Endothelial cell of umbilical vein (primary cell): ENCODE results near the gene IFITM5. TPM values are rescaled to one million over a fixed set of nuclear protein-coding genes. Genes with fewer than 3 reads are reported as not detected.

Experiments
- BruUV-seq: library from RNA; stranded (reverse); fragments of 400-500 nt; replicated peaks from 2 replicates; lab custom pipeline; 2021; lab: Mats Ljungman, UMichigan
- CTCF ChIA-PET: fragments of 300-600, 350-600 bp; sonication (Branson Sonifier 250); formaldehyde crosslinking; loops from one replicate; lab custom pipeline; 2021; ENCODE audit warnings: antibody characterized with exemption, inconsistent platforms; lab: Charles Lee
- POLR2A ChIA-PET: fragments of 300-600, 350-600 bp; sonication (Branson Sonifier 250); formaldehyde crosslinking; loops from one replicate; lab custom pipeline; 2021; ENCODE audit warnings: antibody characterized with exemption, inconsistent platforms; lab: Charles Lee
- DNase-seq: peaks from one replicate; pipeline ENCODE4 v3.0.0-alpha.2; 2011; ENCODE audit warnings: low read depth, low spot score
- FAIRE-seq: peaks from 2 replicates; lab custom pipeline; 2011; peaks lifted over from hg19 to GRCh38; lab: Jason Lieb, UNC
- H2AFZ ChIP-seq: 2 replicates; pipeline ENCODE4 v1.6.0; 2012; ENCODE audit warnings: low read depth, low read length, control low read depth, inconsistent platforms
- H3K27ac ChIP-seq: 2 replicates; pipeline ENCODE4 v1.5.1; 2011; ENCODE audit warnings: low read depth, mild to moderate bottlenecking, control low read depth, low read length, moderate library complexity; ENCODE audit not compliant: insufficient read depth
- H3K27me3 ChIP-seq, 2 experiments: 2 replicates each; pipeline versions ENCODE4 v1.6.0 to v1.6.1; 2011; ENCODE audit warnings: low read length in 2 of 2, mixed read lengths in 1 of 2; ENCODE audit not compliant: control insufficient read depth in 2 of 2, insufficient read depth in 2 of 2
- H3K36me3 ChIP-seq, 2 experiments: 2 replicates in 1 of 2; 3 replicates in 1 of 2; pipeline ENCODE4 v1.5.1; 2011; ENCODE audit warnings: low read length in 2 of 2, mild to moderate bottlenecking in 1 of 2, moderate library complexity in 1 of 2; ENCODE audit not compliant: control insufficient read depth in 2 of 2, insufficient read depth in 2 of 2; ENCODE audit errors: extremely low read depth in 1 of 2
- H3K4me1 ChIP-seq: 3 replicates; pipeline ENCODE4 v1.5.1; 2011; ENCODE audit warnings: mild to moderate bottlenecking, low read length; ENCODE audit not compliant: control insufficient read depth, insufficient read depth; ENCODE audit errors: extremely low read depth
- H3K4me2 ChIP-seq: 2 replicates; pipeline ENCODE4 v1.6.1; 2011; ENCODE audit warnings: low read length, control low read depth, mixed read lengths; ENCODE audit not compliant: insufficient read depth
- H3K4me3 ChIP-seq, 3 experiments: fragments of 200-600 bp in 1 of 3; sonication (generic), shearing (Covaris generic) in 1 of 3; replicated peaks in 1 of 3; 2 replicates each; pipeline ENCODE4 v1.5.1; 2011 to 2016; ENCODE audit warnings: control low read depth in 3 of 3, low read length in 3 of 3, mild to moderate bottlenecking in 2 of 3, inconsistent platforms in 1 of 3, low read depth in 1 of 3, moderate library complexity in 1 of 3; ENCODE audit not compliant: insufficient read depth in 1 of 3
- H3K79me2 ChIP-seq: 2 replicates; pipeline ENCODE4 v1.6.0; 2012; ENCODE audit warnings: low read length, inconsistent platforms; ENCODE audit not compliant: control insufficient read depth, insufficient read depth
- H3K9ac ChIP-seq: replicated peaks from 2 replicates; pipeline ENCODE3; 2011; ENCODE audit warnings: low read length, control low read depth; ENCODE audit not compliant: insufficient read depth; ENCODE audit errors: extremely low read depth
- H3K9me1 ChIP-seq: replicated peaks from 3 replicates; pipeline ENCODE4 v1.6.0; 2011; ENCODE audit warnings: mild to moderate bottlenecking, low read length; ENCODE audit not compliant: control insufficient read depth, insufficient read depth; ENCODE audit errors: extremely low read depth
- H3K9me3 ChIP-seq: replicated peaks from 2 replicates; pipeline ENCODE4 v1.5.1; 2012; ENCODE audit warnings: low read length, inconsistent platforms; ENCODE audit not compliant: control insufficient read depth, insufficient read depth
- H4K20me1 ChIP-seq: replicated peaks from 2 replicates; pipeline ENCODE3; 2011; ENCODE audit warnings: mild to moderate bottlenecking, low read length; ENCODE audit not compliant: control insufficient read depth, insufficient read depth; ENCODE audit errors: extremely low read depth
- EZH2 ChIP-seq: IDR thresholded peaks from 2 replicates; pipeline ENCODE4 v1.6.1; 2012; ENCODE audit warnings: borderline replicate concordance, low read depth, mild to moderate bottlenecking, moderate library complexity, low read length, inconsistent platforms; ENCODE audit not compliant: severe bottlenecking
- FOS ChIP-seq: IDR thresholded peaks from 2 replicates; pipeline ENCODE4 v1.6.1; 2011; ENCODE audit warnings: mild to moderate bottlenecking, low read length, moderate library complexity, borderline replicate concordance; ENCODE audit not compliant: insufficient read depth
- JUN ChIP-seq: IDR thresholded peaks from 2 replicates; pipeline ENCODE4 v1.6.1; 2011; ENCODE audit warnings: borderline replicate concordance, low read depth; ENCODE audit not compliant: insufficient read length, insufficient read depth
- MYC ChIP-seq: IDR thresholded peaks from one replicate; pipeline ENCODE4 v1.6.1; 2011; ENCODE audit warnings: mild to moderate bottlenecking, low read depth, low read length
- POLR2A ChIP-seq: IDR thresholded peaks from 2 replicates; pipeline ENCODE4 v1.6.1; 2012; ENCODE audit warnings: low read depth, mild to moderate bottlenecking, control low read depth, low read length
- POLR2AphosphoS5 ChIP-seq: IDR thresholded peaks from 2 replicates; pipeline ENCODE4 v1.6.1; 2012; ENCODE audit warnings: low read depth, mild to moderate bottlenecking, control low read depth, low read length, moderate library complexity; ENCODE audit not compliant: insufficient read depth
- dilution Hi-C: fragments of 300-500 bp; cut with MboI; formaldehyde crosslinking; loops from one replicate; pipeline ENCODE4 v1.15.0; 2019; ENCODE audit warnings: low sequenced_read_pairs; ENCODE audit not compliant: extremely low pct_ligation_motif_present
- intact Hi-C: fragments of 100-400 bp; cut with micrococcal nuclease; formaldehyde crosslinking; loops from one replicate; pipeline ENCODE4 v1.10.0; 2022
- polyA plus RNA-seq, 4 experiments: library from polyadenylated mRNA; depleted of rRNA in 3 of 4; stranded (reverse) in 3 of 4; unstranded in 1 of 4; fragments of >200 nt; gene quantifications; 2 replicates each; pipeline versions ENCODE4 v1.2.1 to v1.2.3, GENCODE V29; 2011 to 2012; ENCODE audit warnings: missing spikeins in 1 of 4
- total RNA-seq: library from RNA; stranded (reverse); gene quantifications from 2 replicates; pipeline ENCODE4 v1.2.3, GENCODE V29; 2021
- TF ChIP-seq, protein P1 (sequence below), 2 donors: IDR thresholded peaks; 1 replicate in 1 of 2; 2 replicates in 1 of 2; pipeline ENCODE4 v1.5.1; 2011; ENCODE audit warnings: low read length in 2 of 2, mild to moderate bottlenecking in 2 of 2, moderate library complexity in 2 of 2, control low read depth in 1 of 2, inconsistent platforms in 1 of 2, low read depth in 1 of 2; ENCODE audit not compliant: insufficient read depth in 1 of 2; ENCODE audit errors: extremely low read depth in 1 of 2

Gene IFITM5
- total and polyA plus RNA-seq, 2 donors (not counting 3 experiments of a cell fraction or from before 2014, with no cell fraction given): not detected

DNA sequence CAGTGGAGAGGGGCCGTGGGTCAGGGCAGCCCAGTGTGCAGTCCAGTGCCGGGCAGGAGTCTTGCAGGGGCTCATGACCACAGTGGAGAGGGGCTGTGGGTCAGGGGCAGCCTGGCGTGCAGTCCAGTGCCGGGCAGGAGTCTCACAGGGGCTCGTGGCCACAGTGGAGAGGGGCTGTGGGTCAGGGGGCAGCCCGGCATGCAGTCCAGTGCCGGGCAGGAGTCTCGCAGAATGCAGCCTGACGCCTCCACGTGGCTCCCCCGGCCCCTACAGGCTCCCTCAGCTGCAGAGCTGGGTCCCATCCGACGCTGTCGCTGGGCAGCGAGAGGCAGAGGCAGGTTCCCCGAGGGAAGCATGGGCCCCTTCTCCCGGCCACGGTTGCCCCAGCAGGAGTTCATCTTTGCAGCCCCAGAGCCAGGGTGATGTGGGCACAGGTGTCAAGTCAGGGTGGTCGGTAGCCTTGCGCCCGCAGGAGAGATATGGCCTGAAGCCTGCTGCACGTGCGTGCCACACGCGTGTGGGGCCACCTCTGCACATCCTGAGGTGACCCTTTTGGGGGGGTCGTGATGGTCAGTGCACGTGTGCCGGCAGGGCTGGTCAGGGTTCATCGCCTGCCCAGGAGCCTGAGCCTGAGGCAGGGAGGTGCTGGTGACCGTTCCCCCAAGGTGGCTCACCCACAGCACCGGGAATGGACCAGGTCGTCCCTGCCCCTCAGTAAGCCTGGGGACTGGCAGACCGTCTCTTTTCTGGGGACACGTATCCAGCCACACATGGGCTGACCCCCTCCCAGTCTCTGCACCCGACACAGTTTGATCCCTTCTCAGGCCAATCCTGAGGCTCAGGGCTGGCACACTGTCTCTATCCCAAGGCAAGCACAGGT lies 2.9 kb downstream of the IFITM5 start:
- no peaks in the 10 kb centered on the region for H3K79me2 ChIP-seq
- H3K4me3 ChIP-seq: no peak overlapping the region
- H3K27me3 ChIP-seq: peaks cover 3 to 8% of the 10 kb centered on the region in 2 experiments
- DNase-seq: no peak
- H3K27ac ChIP-seq: no peak overlapping the region
- no TSS peak for BruUV-seq
- intact Hi-C loops: no loop called here
- no peaks in the 10 kb centered on the region for H4K20me1 ChIP-seq
- H3K9me3 ChIP-seq: no peaks in the 10 kb centered on the region
- no peaks in the 10 kb centered on the region for H3K9me1 ChIP-seq
- H3K36me3 ChIP-seq: peaks cover 0 to 8% of the 10 kb centered on the region in 2 experiments
- TF ChIP-seq POLR2A (peak; percentile 25), POLR2AphosphoS5 (no peak)
- POLR2A ChIA-PET: no interaction called here
- no peak overlapping the region for H2AFZ ChIP-seq
- dilution Hi-C loops: no loop called here
- FAIRE-seq: no peak
- H3K4me1 ChIP-seq: no peaks in the 10 kb centered on the region
- H3K4me2 ChIP-seq: no peak overlapping the region
- CTCF ChIA-PET: no interaction called here
- H3K9ac ChIP-seq: no peak overlapping the region

DNA sequence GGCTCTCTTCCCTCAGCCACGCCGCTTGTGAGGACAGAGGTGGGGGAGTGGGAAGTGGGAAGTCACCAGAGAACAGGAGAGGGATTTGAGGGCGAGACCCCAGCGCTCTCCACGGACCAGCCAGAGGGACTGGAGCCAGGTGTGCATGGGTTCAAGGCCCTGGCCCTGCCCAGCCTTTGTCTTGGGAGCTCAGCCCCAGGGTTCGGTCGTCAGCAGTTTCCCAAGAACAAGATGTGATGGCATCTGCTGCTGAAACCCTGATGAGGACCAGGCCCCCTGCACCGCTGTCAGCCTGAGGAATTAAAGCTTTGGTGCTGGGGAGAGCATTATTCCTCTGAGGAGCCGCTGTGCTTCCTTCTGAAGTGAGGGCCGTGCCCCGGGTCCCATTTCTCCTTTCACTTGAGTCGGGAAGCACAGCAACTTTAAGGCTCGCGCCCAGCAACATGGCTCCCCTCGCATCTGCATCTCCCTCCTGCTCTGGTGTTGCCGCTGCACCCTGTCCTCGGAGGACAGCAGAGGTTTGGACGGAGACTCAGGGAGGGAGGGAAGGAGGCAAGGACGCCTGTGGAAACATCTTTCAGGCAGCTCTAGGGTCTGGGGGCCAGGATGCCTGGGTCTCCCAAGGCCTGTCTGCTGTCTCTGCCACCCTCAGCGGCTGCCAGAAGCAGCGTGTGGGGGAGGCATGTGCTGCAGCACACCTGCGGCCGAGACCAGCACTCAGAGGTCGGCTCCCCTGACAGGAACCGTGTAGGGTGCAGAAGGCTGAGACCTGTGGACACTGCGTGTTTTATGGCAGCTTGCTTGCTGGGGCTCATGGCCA lies 3.8 kb downstream of the IFITM5 start:
- H3K27ac ChIP-seq: no peak overlapping the region
- TF ChIP-seq MYC (no peak), FOS (no peak), JUN (no peak), POLR2AphosphoS5 (no peak), EZH2 (no peak)
- TF ChIP-seq, protein P1, sequence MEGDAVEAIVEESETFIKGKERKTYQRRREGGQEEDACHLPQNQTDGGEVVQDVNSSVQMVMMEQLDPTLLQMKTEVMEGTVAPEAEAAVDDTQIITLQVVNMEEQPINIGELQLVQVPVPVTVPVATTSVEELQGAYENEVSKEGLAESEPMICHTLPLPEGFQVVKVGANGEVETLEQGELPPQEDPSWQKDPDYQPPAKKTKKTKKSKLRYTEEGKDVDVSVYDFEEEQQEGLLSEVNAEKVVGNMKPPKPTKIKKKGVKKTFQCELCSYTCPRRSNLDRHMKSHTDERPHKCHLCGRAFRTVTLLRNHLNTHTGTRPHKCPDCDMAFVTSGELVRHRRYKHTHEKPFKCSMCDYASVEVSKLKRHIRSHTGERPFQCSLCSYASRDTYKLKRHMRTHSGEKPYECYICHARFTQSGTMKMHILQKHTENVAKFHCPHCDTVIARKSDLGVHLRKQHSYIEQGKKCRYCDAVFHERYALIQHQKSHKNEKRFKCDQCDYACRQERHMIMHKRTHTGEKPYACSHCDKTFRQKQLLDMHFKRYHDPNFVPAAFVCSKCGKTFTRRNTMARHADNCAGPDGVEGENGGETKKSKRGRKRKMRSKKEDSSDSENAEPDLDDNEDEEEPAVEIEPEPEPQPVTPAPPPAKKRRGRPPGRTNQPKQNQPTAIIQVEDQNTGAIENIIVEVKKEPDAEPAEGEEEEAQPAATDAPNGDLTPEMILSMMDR (IDR thresholded peaks at IDR 0.05; ENCODE audit: extremely low read depth in 1 of 2, insufficient read depth in 1 of 2, low read depth in 1 of 2, low read length in 2 of 2): no peak
- no peak overlapping the region for H3K9ac ChIP-seq
- intact Hi-C loops (no loop called here), dilution Hi-C loops (no loop called here)
- DNase-seq (no peak), FAIRE-seq (no peak)
- no peaks in the 10 kb centered on the region for H3K4me1 ChIP-seq
- H2AFZ ChIP-seq: no peak overlapping the region
- H3K9me1 ChIP-seq: no peaks in the 10 kb centered on the region
- no peaks in the 10 kb centered on the region for H3K79me2 ChIP-seq
- H3K4me2 ChIP-seq: no peak overlapping the region
- POLR2A ChIA-PET: no interaction called here
- no TSS peak for BruUV-seq
- no peak overlapping the region for H3K4me3 ChIP-seq
- H3K27me3 ChIP-seq: peaks cover 3 to 5% of the 10 kb centered on the region in 2 experiments
- peaks cover 0 to 8% of the 10 kb centered on the region in 2 experiments for H3K36me3 ChIP-seq
- H3K9me3 ChIP-seq: no peaks in the 10 kb centered on the region
- H4K20me1 ChIP-seq: no peaks in the 10 kb centered on the region
- CTCF ChIA-PET: no interaction called here
